NCI-H146 treated with DMSO at 0.1 percent for 48 hours (cell line): ENCODE data around the gene TTC31.
"Not testable (repeated sequence)": the region's sequence is repeated elsewhere in the genome, so short reads cannot be mapped to it uniquely, and the experiment has no call there.

Experiments used
- DNase-seq: peaks from one replicate; lab custom pipeline; 2025; ENCODE audit not compliant: unreplicated experiment; lab: John Stamatoyannopoulos, UW

Gene TTC31

GRCh38 chr2:74483675-74484164, 839 bp downstream of the TTC31 start:
- DNase-seq: not testable (repeated sequence)

DNA sequence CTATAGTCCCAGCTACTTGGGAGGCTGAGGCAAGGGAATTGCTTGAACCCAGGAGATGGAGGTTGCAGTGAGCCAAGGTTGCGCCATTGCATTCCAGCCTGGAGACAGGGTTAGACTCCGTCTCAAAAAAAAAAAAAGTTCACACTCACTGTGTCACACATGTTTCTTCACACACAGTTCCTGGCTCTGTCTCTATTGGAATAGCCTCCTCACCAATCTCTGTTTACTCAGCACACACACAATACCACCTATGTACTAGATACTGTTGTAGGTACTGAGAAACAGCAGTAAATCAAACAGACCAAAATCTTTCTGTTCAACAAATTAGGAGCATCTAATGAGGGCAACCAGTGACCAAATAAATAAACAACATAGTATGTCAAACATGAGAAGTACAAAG, 3.3 kb downstream of the TTC31 start:
- no peak for DNase-seq

DNA sequence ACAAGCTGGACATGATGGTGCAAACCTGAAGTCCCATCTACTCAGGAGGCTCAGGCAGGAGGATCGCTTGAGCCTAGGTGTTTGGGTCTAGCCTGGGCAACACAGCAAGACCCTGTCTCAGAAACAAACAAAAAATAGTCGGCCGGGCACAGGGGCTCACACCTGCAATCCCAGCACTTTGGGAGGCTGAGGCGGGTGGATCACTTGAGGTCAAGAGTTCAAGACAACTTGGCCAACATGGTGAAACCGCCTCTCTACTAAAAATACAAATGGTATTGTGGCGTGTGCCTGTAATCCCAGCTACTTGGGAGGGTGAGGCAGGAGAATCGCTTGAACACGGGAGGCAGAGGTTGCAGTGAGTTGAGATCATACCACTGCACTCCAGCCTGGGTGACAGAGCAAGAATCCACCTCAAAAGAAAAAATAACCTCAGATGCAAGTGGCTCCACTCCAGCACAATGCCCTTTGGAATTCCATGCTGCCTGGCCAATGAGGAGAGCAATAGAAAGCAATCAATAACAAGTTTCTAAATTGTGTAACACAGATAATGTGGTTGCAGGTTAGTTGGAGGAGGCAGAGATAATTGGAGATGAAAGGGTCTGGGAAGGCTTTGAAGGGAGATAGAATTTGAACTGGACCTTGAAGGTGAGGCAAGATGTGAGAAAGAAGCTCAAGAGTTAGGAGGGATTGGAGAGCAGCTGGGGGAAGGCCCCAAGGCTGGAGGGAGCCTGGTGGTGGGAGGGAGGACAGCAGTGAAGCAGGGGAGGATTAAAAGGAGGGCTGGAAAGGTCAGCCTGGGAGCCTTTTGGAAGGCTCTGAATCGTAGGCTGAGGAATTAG, 6.0 kb downstream of the TTC31 start:
- DNase-seq: no peak

GRCh38 chr2:74489906-74490305, 7.0 kb downstream of the TTC31 start:
- no peak for DNase-seq

DNA sequence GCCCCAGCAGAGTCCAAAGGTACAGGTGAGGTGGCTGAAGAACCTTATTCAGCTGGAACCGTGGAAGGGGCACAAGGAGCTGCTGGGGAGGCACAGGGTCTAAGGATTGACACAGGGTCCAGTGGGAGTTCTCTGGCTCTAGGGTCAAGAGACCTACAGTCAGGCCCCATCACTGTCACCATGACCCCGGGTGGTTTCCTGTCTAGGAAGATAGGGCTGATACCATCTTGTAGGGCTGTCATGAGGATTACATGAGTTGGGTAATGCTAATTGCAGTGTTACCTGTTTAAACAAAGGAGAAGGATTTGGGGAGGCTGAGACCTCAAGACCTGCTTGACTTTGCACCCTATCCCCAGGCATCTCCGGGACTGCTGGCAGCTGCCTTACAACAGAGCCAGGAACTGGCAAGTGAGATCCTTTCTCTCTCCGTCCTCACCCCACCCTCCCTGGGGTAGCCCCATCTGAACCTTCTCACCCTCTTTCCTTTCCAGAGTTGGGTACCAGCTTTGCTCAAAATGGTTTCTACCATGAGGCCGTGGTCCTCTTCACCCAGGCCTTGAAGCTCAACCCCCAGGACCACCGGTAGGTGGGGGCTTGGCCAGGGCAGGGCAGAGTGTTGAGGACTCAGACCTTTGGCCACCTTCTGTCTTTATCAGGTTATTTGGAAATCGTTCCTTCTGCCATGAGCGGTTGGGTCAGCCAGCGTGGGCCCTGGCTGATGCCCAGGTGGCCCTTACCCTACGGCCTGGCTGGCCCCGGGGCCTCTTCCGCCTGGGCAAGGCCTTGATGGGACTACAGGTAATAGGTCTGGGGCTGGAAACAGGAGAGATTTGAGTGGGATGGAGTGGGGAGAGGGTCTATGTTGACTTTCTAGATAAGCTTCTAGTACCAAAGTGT, 9.0 kb downstream of the TTC31 start:
- DNase-seq: no peak

DNA sequence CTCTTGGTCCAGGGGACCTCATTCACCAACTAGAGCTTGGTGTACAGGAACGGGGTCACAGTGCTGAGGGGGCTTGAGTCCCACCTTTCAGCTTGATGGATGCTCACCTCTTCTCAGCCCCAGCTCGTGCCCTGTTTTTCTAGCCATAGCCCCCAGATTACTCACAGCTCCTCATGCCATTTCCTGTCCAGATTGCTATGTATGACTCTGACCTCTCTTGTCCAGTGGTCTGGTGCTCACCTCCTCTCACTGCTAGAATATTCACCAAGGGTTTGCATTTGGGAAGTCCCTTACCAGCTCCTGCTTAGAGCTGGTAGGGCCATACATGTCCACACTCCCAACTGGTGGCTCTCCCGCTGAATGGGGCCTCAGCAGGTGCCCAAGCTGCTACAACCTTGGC, 10.7 kb downstream of the TTC31 start:
- no peak for DNase-seq

DNA sequence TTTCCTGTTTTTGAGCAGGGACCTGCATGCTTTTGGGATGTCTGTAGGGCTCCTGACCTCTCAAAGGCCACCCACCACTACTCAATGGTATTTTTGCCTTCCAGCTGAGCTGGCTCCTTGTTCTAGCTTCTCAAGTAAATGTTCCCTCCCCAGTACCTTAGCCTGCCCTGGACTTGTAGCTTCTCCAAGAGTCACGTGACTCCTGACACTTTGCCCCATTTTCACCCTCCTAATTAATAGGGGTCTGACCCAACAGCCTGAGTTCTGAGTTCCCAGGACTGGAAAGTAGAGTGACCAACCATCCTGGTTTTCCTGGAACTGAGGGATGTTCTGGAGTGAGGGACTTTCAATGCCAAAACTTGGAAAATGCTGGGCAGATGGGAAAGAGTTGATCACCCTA, 12.6 kb downstream of the TTC31 start:
- no peak for DNase-seq

GRCh38 chr2:74496997-74497776, 14.3 kb downstream of the TTC31 start:
- DNase-seq: no peak

DNA sequence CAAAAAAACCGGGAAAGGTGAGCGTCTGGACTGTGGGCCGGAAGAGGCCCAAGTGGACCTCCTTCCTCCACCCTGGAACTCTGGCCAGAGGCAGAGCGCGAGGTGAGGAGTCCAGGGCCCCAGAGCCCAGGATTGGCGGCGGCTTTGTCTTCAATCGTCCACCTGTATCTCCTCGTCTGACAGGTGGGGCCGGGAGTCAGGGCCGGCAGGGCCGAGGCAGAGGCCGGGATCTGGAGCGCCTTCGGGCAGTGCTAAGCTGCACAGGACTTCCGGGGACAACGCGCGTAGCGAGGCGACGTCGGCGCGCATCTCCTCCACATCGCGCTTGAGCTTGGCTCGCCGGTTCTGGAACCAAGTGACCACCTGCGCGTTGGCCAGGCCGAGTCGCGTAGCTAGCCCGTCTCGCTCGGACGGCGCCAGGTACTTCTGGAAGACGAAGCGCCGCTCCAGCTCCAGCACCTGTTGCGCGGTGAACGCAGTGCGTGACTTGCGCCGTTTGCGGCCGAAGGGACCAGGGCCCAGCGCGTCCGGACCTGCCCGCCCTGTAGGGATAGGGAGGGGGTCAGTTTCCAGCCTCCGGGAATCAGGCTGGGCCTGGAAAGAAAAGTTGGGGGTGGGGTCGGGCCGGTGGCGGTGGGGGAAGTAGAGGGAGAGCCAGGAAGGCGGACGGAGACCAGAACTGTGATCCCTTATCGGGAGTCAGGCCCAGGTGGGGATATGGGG, 15.1 kb downstream of the TTC31 start:
- DNase-seq: peak; percentile 55

- no peak for DNase-seq
Observed at GRCh38 chr2:74498500-74499266, 15.8 kb downstream of the TTC31 start.

GRCh38 chr2:74499267-74499939, 16.5 kb downstream of the TTC31 start, which contains the start of gene LBX2:
Gene LBX2 (minus strand): TSS chr2:74499603. CDS start chr2:74499537, 66 bp downstream.
- DNase-seq: no peak

GRCh38 chr2:74499940-74500577, 17.2 kb downstream of the TTC31 start:
- DNase-seq: no peak

DNA sequence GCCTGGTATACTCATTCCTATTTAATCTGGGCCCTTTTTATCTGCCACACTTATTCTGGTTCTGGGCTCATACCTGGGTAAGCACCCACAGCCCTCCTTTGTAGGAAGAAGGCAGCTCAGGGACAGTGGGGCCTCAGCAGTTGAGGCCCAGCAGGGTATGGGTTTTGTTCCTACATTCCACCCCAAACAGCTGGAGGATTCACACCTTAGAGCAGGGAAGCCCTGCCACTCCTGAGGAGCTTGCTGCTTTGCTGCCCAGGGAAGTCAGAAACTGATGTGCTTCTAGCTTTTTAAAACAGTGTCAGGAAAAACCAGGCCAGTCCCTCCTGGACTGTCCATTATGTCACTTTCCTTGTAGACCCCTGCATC, 17.7 kb downstream of the TTC31 start:
- DNase-seq: no peak

GRCh38 chr2:74501335-74502071, 18.6 kb downstream of the TTC31 start:
- no peak for DNase-seq

DNA sequence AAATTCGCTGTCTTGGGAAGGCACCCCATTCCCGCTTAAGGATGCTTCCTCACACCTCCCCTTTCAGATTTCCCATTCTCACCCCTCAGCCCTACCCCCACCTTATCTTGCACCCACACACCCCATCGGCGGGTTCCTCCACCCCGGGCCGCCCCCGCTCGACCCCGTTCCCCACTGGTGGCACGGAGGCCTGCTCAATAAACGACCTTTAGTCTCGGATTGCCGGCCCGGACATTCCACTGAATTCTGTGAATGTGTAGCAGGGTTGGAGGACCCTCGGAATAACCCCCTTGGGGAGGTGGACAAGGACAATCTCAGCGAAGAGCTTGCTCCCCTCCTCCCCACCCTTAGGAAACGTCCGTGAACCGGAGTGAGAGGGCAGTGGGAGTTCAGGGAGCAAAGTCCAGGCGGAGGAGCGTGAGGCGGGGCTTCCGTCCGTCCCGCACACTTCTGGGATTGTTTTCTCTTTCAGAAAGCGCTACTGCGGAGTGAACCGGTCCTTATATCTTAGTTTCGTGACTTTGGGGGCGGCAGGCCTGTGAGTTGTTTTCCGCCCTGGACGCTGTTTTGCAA, 19.4 kb downstream of the TTC31 start:
- no peak for DNase-seq

GRCh38 chr2:74502720-74503505, 20.0 kb downstream of the TTC31 start:
- no peak for DNase-seq
